Activated CD4-positive, alpha-beta T cell treated with anti-CD3 and anti-CD28 coated beads, Interleukin-10, Interleukin-2, amounts not matched to agents 100 ng/mL and 50 ng/mL, durations not matched to agents 16 hours and 8 hours (primary cell): ENCODE results near the gene TMED4.

Experiments
- DNase-seq: peaks from one replicate; pipeline ENCODE4 v3.0.0-alpha.2; 2020

The TMED4 gene

DNA sequence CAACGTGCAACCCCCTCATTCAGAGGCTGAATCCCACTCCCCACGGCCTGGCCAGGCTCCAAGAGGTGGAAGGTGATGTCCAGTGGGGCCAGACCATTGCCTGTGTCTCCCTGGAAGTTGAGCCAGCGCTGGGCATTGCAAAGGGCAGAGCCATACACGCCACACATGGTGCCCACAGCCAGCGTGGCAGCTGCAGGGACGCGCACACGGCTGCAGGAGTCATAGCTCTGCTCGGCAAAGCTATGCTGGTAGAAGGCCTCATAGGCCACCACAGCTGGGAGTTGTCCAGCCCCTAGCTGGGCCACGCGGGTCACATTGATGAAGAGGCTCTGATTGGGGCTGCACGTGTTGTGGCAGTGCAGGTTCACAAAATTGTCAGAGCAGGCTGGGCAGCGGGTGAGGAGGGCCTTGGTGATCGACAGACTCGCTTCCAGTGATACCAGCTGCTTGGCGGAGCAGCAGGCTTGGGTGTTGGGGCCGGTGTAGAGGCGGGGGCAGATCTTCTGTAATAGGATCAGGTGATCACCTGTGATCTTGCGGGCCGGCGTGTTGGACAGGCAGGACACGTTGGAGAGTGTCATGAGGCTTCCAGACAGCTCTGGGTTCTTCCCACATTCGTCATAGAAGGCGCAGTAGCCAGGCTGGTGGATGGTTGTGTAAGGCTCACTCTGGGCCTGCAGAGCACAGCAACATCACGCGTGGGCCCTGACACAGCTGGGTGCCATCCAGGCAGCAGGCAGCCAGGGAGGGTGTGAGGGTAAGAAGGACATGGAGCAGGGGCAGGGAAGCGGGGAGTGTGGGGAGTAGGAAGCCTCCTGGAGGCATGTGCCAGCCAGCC is 42.1 kb downstream of the TMED4 start:
- DNase-seq = no peak

DNA sequence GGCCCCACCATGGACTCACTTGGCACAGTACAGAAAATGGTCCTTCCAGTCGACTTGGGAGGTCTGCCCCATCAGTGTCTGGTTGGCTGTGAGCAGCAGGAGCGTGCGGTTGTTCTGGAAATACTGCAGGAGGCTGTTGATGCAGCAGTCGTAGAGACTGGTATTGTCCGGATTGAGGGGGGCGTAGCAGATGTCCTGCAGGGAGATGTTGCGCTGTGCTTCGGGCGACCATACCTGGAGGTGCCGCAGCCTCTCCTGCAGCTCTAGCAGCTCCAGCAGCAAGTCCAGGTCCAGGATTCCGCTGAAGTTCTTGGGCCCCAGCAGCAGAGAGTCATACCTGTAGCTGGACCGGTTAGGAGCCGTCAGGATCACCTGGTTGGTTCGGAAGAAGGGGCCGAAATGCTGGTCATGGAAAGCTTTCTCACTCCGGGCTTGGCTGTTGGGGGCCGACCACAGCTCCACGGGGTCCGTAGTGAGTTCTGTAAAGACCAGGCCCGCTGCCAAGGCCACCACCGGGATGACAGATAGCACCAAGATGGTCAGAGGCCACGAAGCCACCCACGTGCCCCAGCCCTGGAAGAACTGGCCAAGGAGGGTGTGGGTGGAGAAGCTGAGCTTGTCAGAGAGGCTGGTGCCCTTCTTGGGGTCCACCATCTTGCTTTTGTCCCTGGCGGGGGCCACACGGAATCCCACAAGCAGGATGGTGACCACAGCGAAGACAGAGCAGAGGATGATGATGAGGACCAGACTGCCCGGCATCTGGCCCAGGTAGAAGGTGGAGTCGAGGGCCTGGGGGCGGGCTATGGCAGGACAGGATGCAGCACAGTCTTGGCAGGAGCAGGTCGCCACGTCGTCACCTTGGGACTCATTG is 43.0 kb downstream of the TMED4 start:
- DNase-seq = no peak

- no peak for DNase-seq
Observed at GRCh38 chr7:44538093-44538797, 43.8 kb downstream of the TMED4 start.

DNA sequence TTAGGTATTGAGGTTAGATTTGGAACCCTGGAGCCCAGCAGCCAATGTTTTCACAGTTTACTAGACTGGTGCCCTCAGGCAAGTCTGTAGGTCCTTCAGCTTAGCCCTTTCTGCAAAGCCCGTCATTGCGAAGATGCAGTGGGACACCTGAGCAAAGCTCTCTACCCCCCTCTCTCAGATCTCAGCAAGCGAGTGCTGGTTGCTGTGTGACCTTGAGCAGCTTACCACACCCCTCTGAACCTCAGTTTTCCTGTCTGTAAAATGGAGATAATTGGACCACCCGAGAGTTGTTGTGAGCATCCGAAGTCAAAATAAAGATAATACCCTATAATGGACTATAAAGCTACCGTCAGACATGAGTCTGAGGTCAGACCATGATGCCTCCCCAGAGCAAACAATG is 44.6 kb downstream of the TMED4 start:
- no peak for DNase-seq

DNA sequence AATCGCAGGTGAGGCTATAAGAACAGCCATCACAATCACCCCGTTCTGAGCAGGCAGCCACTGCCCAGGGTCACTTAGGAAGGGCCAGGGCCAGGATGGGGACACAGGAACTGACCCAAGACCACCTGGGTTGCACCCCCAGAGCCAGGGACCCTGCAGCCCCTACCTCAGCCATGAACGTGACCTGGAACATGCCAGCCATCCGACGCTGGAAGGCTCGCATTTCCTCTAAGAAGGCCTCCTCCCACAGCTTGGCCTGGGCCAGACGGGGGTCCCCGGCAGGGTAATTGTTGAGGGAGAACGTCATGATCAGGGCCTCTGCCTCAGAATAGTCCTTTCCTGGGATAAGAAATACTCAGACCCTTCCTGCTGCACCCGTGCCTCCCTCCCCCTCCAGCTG is 45.9 kb downstream of the TMED4 start:
- DNase-seq = no peak

GRCh38 chr7:44535348-44536064 is 46.5 kb downstream of the TMED4 start:
- no peak for DNase-seq

GRCh38 chr7:44534501-44534900 is 47.5 kb downstream of the TMED4 start:
- DNase-seq = peak; percentile 70

- DNase-seq = no peak
Observed at GRCh38 chr7:44534087-44534486, 47.9 kb downstream of the TMED4 start.

DNA sequence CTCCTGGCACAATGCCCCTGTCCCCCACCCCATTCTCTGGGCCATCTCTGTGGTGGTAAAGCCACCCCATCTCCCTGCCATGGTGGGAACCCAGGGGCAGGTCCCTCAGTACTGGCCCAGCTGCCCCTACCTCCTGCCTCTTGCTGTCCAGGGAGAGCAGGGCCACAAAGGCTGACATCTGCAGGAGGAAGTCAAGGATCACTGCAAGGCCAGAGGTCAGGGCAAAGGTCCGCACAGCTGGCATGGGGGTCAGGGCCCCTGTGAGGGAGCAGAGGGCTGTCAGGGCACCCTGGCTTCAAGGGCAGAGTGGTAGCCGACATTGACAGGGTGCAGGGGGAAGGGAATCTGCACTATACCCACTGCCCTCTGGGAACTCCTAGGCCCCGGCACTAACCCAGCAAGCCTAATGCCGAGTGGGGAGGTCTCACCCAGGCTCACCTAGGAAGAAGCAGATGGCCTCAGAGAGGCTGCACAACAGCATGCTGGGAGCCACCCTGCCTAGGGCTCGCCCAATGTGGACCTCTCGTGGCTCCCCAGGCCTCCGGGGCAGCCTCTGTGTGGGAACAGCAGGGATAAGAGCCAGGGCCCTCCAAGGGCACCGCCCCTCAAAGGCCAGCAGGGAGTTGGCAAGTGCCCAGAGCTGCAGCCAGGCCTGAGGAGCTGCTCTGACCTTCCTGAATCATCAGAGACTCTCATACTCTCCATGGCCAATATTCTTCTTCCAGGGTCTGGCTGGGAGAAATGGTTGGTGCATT is 48.6 kb downstream of the TMED4 start:
- no peak for DNase-seq

GRCh38 chr7:44531421-44532380 is 50.3 kb downstream of the TMED4 start:
- no peak for DNase-seq

GRCh38 chr7:44530990-44531389 is 51.0 kb downstream of the TMED4 start:
- no peak for DNase-seq
